Activated CD8-positive, alpha-beta memory T cell treated with anti-CD3 and anti-CD28 coated beads, Interleukin-2, amount 50 U/mL, for 1 hour (primary cell): Measurements from ENCODE around the gene ICAM1.
A peak's percentile ranks its signal among the peaks of the same experiment; 100 is the strongest.
"Not testable (repeated sequence)": the region's sequence is repeated elsewhere in the genome, so short reads cannot be mapped to it uniquely, and the experiment has no call there.

Experiments used
- DNase-seq: peaks from one replicate; pipeline ENCODE4 v3.0.0-alpha.2; 2020; ENCODE audit errors: extremely low read depth

Gene ICAM1, protein sequence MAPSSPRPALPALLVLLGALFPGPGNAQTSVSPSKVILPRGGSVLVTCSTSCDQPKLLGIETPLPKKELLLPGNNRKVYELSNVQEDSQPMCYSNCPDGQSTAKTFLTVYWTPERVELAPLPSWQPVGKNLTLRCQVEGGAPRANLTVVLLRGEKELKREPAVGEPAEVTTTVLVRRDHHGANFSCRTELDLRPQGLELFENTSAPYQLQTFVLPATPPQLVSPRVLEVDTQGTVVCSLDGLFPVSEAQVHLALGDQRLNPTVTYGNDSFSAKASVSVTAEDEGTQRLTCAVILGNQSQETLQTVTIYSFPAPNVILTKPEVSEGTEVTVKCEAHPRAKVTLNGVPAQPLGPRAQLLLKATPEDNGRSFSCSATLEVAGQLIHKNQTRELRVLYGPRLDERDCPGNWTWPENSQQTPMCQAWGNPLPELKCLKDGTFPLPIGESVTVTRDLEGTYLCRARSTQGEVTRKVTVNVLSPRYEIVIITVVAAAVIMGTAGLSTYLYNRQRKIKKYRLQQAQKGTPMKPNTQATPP

DNA sequence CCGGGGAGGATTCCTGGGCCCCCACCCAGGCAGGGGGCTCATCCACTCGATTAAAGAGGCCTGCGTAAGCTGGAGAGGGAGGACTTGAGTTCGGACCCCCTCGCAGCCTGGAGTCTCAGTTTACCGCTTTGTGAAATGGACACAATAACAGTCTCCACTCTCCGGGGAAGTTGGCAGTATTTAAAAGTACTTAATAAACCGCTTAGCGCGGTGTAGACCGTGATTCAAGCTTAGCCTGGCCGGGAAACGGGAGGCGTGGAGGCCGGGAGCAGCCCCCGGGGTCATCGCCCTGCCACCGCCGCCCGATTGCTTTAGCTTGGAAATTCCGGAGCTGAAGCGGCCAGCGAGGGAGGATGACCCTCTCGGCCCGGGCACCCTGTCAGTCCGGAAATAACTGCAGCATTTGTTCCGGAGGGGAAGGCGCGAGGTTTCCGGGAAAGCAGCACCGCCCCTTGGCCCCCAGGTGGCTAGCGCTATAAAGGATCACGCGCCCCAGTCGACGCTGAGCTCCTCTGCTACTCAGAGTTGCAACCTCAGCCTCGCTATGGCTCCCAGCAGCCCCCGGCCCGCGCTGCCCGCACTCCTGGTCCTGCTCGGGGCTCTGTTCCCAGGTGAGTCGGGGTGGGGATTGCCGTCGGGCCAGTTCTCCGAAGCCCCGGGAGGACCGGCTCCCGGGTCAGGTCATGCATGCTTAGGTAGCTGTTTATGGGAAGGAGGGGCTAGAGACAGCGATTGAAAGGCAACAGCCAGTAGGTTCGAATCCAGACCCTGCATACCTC is at the start of gene ICAM1:
TSS of gene ICAM1 (plus strand) at position 505 of the 779 bp plus-strand sequence. CDS start at position 545, 40 bp downstream.
- peak; percentile 43 for DNase-seq

DNA sequence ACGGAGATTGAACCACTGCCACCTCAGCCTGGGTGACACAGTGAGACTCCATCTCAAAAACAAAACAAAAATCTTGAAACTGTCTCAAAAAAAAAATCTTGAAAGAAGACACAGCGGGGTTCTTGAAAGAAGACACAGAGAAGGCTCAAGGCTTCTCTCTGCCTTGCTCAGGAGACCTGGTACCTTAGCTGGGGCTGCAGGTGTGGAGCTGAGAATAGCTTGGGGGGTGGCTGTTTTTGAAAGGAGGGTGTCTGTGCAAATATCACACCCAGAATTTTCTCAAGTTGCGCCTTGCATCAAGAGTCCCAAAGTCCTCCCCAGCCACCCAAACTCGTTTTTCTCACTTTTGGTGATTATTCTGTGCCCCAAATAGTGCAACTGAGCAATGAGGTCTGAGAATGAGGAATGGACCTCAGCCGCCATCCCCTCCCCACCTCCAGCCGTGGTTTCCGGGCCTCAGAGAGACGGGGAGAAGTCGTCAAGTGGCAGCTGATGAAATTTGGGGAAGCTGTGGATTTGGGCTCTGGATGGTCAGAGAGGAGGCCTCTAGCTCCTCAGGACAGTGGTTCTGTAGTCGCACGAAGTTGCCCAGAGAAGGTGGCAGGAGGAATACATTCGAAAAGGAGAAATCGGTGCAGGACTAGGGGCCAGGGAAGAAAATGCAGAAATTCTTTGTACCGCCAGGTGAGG is 48.6 kb upstream of the ICAM1 start:
- no peak for DNase-seq

DNA sequence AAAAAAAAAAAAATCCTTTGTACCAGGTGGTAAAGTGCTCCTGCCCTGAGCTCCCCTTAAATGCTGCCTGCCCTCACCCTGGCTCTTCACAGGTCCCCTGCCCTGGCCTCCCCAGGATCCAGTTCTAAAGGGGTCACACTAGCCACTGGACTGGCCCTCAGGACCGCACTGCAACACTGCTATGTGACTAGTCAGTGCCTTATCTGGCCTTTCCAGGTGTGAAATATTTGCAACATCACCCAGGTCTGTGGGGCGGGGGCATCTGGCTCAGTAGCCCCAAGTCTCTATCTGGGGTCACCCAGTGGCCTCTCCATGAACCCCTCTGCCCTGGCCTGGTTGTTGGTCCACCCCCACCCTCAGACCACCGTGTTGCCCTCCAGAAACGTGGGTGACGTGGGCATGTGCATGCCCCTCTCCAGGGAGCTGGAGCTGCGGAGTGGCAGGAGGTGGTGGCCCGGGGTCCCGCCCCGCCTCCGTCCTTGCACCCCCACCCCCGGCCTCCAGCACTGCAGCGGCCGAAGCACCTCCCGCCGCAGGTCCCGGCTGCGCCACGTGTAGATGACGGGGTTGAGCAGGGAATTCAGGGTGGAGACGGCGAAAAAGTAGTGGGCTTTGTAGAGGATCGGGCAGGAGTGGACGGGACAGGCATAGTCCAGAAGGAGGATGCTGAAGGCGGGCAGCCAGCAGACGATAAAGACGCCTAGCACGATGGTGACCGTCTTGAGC is 47.3 kb upstream of the ICAM1 start:
- no peak for DNase-seq

GRCh38 chr19:10224337-10224736 is 46.6 kb upstream of the ICAM1 start:
- DNase-seq: no peak

DNA sequence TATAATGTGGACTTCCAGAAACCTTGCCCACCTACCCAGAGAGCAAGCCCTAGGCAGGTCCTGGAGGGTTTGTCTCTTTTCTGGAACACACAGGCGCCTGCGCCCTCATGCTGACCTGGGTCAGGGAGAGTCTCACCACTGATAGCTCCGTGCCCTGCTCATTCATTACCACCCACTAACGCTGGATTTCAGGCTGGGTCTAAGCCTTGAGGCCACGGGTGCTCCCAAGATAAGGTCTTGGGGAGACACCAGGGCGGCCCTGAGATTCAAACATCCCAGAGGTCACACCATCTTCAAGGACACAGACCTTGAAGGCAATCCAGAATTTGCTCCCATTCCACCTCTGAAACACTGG is 44.9 kb upstream of the ICAM1 start:
- no peak for DNase-seq

GRCh38 chr19:10226376-10227025 is 44.4 kb upstream of the ICAM1 start:
- DNase-seq: no peak

- DNase-seq: no peak
Measured at GRCh38 chr19:10227026-10227971, 43.6 kb upstream of the ICAM1 start.

DNA sequence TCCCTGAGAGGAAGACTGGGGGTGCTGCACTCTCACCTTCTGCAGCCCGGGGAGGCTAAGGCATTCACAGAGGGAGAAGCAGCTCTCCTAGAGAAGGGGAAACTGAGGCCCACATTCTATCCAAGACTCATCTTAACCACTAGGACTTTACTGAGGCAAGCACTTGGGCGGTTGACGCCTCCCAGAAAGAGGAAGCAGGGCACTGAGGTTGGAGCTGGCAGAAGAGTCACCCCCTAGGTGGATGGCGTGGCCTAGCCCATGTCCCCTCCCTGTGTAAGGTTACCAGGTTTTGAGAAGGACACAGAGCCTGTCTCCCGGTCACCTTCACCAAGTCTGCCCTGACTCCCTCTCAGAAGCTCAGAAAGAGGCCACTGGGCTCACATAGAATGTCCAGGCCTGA is 42.5 kb upstream of the ICAM1 start:
- DNase-seq: no peak

- DNase-seq: no peak
Measured at GRCh38 chr19:10228920-10229319, 42.0 kb upstream of the ICAM1 start.

DNA sequence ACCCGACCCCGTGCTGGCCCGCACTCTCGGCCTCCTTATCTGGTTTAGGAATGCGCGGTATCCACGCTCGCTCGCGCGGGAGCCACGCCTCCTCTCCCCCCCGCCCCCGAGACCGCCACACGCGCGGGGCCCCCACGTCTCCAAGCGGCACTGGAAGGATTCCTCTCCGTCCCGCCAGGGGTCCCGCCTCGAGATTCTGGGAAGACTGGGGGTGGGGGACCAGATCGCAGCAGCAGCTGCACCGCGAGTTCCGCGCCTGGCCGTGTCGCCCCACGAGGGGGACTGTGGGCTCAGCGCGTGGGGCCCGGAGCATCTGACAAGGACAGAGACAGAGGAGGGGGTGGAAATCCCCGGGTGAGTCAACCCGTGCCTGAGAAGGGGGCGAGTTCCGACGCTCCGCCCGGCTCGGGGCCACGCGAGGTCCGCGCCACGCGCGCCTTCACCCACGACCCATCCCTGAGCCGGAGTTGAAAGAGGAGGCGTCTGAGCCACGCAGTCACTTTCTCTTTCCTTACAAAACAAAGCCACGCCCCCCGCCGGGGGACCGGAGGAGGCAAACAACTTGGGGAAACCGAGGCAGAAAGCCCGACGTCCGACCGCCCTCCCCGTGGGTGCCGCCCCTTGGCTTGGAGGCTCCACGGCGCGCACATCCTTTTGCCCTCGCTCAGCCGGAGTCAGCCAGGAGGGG is 40.6 kb upstream of the ICAM1 start:
- no peak for DNase-seq

DNA sequence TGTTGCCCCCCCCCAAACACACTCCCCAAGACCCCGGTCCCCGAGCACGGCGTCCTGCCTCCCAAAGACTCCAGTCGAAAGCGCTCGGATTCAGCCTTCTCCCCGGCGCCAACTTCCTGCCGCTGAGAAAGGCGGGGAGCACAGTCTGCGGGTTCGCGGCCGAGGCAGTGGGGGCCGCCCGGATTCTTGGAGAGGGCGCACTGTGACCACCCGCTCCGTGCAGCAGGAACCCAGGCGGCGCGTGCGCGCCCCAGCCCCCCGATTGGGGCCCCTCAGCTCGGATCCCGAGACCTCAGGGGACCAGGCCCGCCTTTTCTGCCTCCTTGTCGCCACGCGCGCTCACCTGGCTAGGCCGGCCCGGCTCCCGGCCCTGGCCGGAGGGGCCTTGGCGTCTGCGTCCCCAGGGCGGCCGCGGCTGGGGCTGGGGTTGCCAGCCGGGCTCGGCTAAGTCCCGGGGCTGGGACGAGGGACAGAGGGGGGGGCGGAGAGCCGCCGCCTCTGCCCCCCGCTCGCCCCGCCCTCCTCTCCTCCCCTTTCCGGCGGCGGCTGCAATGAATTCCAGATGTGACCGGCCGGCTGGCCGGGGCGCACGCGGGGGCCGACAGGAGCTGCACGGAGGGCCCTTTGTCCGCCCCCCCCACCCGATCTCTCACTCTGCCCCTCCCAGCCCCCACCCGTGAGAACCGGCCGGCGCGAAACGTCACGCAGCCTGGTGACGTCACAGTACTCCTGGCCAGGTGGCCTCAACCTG is 39.9 kb upstream of the ICAM1 start, which contains the start of gene S1PR2:
TSS of gene S1PR2 (minus strand) at position 471 of the 751 bp plus-strand sequence. CDS start 6,426 bp downstream, outside the sequence.
- no peak for DNase-seq

- DNase-seq: no peak
Measured at GRCh38 chr19:10231612-10232228, 39.2 kb upstream of the ICAM1 start.

DNA sequence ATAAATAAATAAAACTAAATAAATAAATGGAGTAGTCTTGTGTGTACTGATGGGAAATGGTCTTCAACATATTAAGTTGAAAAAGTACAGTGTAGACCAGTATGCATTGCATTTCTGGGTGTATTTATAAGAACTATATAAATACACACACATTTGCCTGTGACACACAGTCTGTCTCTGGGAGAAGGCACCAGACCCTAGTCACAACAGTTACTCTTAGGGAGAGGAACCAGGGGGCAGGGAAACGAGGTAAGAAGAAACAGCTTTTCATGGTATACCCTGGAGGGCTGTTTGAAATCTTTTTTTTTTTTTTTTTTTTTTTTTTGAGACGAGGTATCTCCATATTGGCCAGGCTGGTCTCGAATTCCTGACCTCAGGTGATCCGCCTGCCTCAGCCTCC is 37.0 kb upstream of the ICAM1 start:
- DNase-seq: no peak

- no peak for DNase-seq
Measured at GRCh38 chr19:10235003-10235402, 35.9 kb upstream of the ICAM1 start.

GRCh38 chr19:10235409-10235808 is 35.5 kb upstream of the ICAM1 start:
- not testable (repeated sequence) for DNase-seq

GRCh38 chr19:10237702-10238101 is 33.2 kb upstream of the ICAM1 start:
- no peak for DNase-seq

- no peak for DNase-seq
Measured at GRCh38 chr19:10238172-10238783, 32.6 kb upstream of the ICAM1 start.
